ENCODE measurements around the gene MRPS21. TPM values are rescaled to one million over a fixed set of nuclear protein-coding genes. Genes with fewer than 3 reads are reported as not detected.

The MRPS21 gene
- total RNA-seq, 3 donors from 2014 or later, result 40.5 to 55.1 (median 45.1) TPM

DNA sequence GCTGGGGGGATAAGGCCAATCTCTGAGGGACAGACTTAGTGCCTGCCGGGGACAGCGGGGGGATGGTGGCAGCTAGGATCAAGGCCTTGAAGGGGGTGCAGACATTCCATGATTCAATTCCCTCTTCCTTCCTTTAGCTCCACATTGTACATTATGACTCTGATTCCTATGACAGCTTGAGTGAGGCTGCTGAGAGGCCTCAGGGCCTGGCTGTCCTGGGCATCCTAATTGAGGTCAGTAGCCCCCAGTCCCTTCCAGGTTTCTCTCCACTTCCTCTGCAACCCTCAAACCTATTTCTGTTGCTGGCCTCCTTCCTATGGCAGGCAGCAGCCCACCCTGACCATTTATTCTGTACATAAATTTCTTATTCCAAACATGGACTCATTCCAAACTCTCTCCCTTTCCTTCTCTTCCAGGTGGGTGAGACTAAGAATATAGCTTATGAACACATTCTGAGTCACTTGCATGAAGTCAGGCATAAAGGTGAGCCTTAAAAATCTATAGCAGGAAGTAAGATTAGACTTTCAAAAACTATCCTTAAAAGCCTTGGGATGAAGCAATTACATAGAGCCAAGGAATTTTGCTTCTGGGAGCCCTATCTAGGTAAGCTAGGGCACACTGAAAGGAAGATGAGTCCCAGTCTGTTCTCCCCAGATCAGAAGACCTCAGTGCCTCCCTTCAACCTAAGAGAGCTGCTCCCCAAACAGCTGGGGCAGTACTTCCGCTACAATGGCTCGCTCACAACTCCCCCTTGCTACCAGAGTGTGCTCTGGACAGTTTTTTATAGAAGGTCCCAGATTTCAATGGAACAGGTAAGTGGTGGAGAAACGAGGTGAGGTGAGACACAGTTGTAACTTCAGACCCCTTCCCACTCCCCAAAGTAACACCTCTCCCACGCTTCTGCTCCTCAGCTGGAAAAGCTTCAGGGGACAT lies 31.0 kb upstream of the MRPS21 start:
- Histone ChIP-seq H3K27me3 (no peaks in the 10 kb centered on the region), H3K9me3 (no peaks in the 10 kb centered on the region), H3K27ac (no peak overlapping the region), H3K4me3 (no peak overlapping the region), H3K36me3 (peaks cover 11% of the 10 kb centered on the region), H3K4me1 (peaks cover 6 to 7% of the 10 kb centered on the region in 2 donors)
- TF ChIP-seq POLR2A (IDR thresholded peaks at IDR 0.05) (no peak), POLR2AphosphoS5 (IDR thresholded peaks at IDR 0.05) (no peak)
- TF ChIP-seq, protein P1, sequence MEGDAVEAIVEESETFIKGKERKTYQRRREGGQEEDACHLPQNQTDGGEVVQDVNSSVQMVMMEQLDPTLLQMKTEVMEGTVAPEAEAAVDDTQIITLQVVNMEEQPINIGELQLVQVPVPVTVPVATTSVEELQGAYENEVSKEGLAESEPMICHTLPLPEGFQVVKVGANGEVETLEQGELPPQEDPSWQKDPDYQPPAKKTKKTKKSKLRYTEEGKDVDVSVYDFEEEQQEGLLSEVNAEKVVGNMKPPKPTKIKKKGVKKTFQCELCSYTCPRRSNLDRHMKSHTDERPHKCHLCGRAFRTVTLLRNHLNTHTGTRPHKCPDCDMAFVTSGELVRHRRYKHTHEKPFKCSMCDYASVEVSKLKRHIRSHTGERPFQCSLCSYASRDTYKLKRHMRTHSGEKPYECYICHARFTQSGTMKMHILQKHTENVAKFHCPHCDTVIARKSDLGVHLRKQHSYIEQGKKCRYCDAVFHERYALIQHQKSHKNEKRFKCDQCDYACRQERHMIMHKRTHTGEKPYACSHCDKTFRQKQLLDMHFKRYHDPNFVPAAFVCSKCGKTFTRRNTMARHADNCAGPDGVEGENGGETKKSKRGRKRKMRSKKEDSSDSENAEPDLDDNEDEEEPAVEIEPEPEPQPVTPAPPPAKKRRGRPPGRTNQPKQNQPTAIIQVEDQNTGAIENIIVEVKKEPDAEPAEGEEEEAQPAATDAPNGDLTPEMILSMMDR (IDR thresholded peaks at IDR 0.05), result no peak
- no peak for DNase-seq (ENCODE audit: low spot score in 2 of 2)
- intact Hi-C loops (cut with DNase I; ENCODE audit: low total_unique reads), result no loop called here

DNA sequence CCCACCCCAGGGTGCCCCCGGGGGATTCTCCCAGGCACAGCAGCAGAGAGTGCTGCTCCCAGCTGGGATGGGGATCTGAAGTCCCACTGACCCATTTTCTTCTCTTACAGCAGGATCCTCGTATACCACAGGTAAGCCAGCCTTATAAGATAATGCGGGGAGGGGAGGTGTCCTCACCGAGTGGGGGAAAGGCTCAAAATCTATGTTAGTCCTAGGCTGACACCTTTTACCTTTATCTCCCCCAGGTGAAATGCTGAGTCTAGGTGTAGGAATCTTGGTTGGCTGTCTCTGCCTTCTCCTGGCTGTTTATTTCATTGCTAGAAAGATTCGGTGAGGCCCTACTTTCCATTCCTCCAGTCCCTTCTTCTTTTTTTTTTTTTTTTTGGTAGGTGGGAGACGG lies 30.1 kb upstream of the MRPS21 start:
- TF ChIP-seq, protein P1 (IDR thresholded peaks at IDR 0.05), result no peak
- TF ChIP-seq POLR2A (IDR thresholded peaks at IDR 0.05) (no peak), POLR2AphosphoS5 (IDR thresholded peaks at IDR 0.05) (no peak)
- Histone ChIP-seq H3K36me3 (peaks cover 11% of the 10 kb centered on the region), H3K9me3 (no peaks in the 10 kb centered on the region), H3K4me1 (peaks cover 10 to 12% of the 10 kb centered on the region in 2 donors), H3K27ac (no peak overlapping the region), H3K27me3 (no peaks in the 10 kb centered on the region), H3K4me3 (no peak overlapping the region)
- no peak for DNase-seq (ENCODE audit: low spot score in 2 of 2)
- intact Hi-C loops (cut with DNase I; ENCODE audit: low total_unique reads), result no loop called here

DNA sequence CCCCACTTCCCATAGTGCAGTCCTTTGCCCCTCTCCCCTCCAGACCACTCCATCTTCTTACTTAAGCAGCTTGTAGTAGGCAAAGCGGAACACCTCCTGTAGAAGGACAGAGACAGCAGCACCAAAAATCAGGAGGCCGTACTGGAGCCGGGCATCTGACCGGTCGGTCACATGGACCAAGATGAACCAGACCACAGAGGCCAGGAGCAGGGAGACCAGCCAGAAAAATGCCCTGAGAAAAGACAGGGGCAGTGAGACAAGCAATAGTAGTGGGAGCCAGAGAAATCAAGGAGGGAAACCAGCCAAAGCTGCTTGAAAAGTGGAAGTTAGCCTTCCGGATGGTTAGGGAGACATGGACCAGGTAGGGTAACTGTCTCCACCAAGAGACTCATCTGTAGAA lies 25.8 kb upstream of the MRPS21 start:
- Histone ChIP-seq H3K4me3 (peak overlapping the region; percentile 94 to 97 (median 95)), H3K27me3 (no peaks in the 10 kb centered on the region), H3K27ac (peak overlapping the region; percentile 93 to 97), H3K4me1 (peaks cover 10 to 12% of the 10 kb centered on the region in 2 donors), H3K36me3 (peaks cover 11% of the 10 kb centered on the region), H3K9me3 (no peaks in the 10 kb centered on the region)
- DNase-seq (ENCODE audit: low spot score in 2 of 2), result no peak
- no peak for TF ChIP-seq POLR2AphosphoS5 (IDR thresholded peaks at IDR 0.05)
- TF ChIP-seq, protein P1 (IDR thresholded peaks at IDR 0.05), result no peak
- no peak for TF ChIP-seq POLR2A (IDR thresholded peaks at IDR 0.05)
- intact Hi-C loops (cut with DNase I; ENCODE audit: low total_unique reads), result loop anchor here (1.0 kb wide), 1 partner anchor 7 kb away; no protein-coding TSS in a partner anchor

DNA sequence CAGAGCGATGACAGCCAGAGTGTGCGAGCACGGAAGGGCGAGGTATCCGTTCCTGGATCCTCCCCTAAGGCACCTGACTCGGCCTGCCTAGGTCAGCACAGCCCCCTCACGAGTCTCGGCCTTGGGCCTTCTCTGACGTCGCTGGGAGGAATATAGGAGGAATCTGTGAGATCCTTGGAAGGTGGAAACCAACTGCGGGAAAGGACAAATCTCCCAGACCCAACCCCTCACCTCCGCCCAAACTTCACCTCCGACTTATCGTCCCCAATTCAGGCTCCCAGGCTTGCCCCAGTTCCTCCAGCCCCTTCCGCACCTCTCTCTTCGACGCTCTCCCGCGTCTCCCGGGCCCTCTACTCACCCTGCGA lies 25.3 kb upstream of the MRPS21 start:
- Histone ChIP-seq H3K4me3 (peak overlapping the region; percentile 94 to 97 (median 95)), H3K27ac (peak overlapping the region; percentile 93 to 97), H3K36me3 (peaks cover 11% of the 10 kb centered on the region), H3K4me1 (peaks cover 10 to 12% of the 10 kb centered on the region in 2 donors), H3K9me3 (no peaks in the 10 kb centered on the region), H3K27me3 (no peaks in the 10 kb centered on the region)
- intact Hi-C loops (cut with DNase I; ENCODE audit: low total_unique reads), result no loop called here
- TF ChIP-seq POLR2A (IDR thresholded peaks at IDR 0.05) (no peak), POLR2AphosphoS5 (IDR thresholded peaks at IDR 0.05) (no peak)
- TF ChIP-seq, protein P1 (IDR thresholded peaks at IDR 0.05), result no peak
- peak in 1 of 2 donors; percentile 39 for DNase-seq (ENCODE audit: low spot score in 2 of 2)

Data from breast epithelium (tissue), 4 donors.